GM15510 (cell line): Measurements from ENCODE around the gene ATP8B4.

Experiments
- POLR2A ChIP-seq: IDR thresholded peaks from 3 replicates; pipeline ENCODE4 v1.6.1; 2011; ENCODE audit warnings: borderline replicate concordance; ENCODE audit not compliant: insufficient read length; ENCODE audit errors: extremely low read depth

The ATP8B4 gene

GRCh38 chr15:49868348-49868747 lies 250.7 kb downstream of the ATP8B4 start:
- TF ChIP-seq POLR2A = no peak

DNA sequence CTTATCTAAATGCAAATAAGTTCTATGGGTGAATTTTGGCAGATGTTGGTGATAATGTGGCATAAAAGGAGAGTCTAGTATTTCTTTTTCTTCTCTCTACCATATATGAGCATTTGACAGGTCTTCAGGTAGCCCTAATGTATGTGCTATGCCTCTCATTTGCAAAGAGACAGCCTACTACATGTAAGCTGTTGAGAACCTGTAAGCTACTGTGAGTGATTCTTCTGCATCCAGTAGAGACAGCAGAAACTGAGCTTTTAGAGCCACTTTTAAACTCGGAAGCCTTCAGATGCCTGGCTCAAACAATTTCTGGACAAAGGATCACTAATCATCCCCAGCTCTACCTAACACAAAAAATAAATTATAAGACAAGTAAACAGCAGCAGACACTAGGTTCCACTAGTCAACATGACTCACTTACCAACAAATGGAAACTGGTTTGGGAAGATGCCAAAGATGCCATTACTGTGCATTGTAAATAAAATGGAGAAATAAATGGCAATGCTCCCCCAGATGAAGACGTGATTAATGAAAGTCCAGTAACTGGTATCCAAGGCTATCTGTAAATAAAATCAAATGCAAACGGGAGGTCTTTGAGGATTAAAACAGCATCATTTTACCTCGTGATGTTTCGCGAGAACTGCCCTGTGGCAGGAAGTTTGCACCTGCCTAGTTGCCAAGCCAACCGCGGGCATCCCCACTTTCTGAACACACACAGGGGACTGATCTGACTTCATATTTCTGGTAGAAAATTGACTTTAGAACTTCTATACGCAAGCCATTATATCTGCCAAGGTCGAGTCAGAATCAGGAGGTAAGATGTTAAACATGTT lies 252.9 kb downstream of the ATP8B4 start:
- no peak for TF ChIP-seq POLR2A

DNA sequence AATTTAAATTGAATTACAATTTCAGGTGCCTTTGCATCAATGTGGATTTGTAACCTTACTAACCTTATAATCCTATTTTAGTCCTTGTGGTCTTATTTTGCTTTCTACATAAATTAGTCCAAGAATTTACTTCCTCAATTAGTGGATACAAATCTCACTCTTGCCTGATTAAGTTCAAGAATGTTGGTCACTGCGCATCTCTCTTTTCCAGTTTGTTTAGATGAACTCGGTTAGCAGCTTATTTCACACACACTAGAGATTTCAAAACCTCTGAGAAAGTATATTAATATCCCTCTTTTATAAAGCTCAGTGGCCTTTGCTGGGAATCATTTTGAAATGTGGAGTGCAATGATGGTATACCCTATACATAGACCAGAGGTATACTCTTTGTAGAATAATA lies 254.8 kb downstream of the ATP8B4 start:
- no peak for TF ChIP-seq POLR2A

DNA sequence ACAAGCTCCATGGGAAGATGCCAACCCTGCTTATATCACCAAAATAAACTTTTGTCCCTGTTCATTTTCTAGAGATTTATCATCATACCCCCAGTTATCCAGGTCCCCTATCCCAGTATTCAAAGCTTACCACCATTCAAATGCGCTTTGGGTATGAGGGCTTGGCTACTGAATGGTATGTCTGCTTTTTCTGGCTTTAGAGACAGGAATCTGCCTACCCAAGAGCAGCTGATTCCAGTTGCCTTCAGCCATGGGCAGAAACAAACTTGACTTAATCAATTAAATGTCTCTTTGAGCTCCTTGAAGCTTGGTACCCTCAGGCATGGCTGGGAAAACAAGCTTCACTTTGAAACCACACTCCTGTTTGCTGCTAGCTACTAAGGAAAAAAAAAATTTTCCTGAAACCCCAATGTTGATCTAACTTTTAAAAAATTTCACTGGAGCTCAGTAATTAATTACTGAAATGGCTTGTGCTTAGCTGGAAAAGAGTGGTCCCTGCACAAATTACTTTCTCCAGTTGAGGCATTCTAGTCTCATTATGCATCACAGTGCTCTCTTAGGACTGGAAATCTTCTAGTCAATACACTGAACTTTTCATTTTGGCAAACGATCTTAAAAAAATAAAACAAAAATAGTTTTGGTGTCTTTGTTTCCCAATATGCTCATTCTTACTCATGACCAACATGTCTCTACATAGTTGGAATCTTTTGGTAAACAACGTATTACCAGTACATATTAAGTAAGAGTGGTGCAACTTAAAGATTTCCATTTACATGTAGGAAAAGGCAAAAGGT lies 255.4 kb downstream of the ATP8B4 start:
- no peak for TF ChIP-seq POLR2A

GRCh38 chr15:49860101-49860500 lies 258.9 kb downstream of the ATP8B4 start:
- TF ChIP-seq POLR2A = no peak

GRCh38 chr15:49857496-49858475 lies 261.2 kb downstream of the ATP8B4 start:
- TF ChIP-seq POLR2A = no peak

DNA sequence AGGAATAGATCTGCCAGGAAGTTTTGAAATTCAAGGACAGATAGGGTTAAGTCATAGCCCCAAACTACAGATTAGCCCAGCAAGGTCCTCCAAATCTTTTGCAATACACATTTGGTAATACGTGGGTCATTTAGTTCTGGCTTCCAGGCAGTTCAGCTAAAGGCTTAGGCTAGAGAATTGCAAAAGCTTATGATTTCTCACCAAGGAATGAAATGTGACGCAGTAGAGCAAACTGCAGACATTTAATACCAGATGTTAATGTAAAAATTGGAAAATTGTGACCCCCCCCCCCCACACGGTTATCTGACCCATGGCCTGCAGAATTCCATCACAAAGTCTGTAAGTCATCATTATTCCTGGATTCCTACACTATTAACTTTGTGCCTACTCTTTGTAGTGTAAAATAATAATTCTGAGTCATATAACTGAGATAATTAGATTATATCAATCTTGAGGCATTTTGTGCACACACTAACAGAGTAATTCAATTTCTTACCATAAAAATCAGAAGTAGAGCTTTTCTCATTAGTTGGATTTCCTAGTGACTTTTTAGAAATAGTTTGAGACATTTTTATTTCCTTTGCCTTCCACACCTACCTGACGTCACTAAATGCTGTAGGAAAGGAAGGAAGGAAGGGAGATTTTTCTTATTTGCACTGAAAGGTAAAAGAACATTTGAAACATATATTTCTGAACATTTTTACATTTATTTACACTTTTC lies 263.0 kb downstream of the ATP8B4 start:
- no peak for TF ChIP-seq POLR2A

GRCh38 chr15:49852756-49853155 lies 266.3 kb downstream of the ATP8B4 start:
- no peak for TF ChIP-seq POLR2A

DNA sequence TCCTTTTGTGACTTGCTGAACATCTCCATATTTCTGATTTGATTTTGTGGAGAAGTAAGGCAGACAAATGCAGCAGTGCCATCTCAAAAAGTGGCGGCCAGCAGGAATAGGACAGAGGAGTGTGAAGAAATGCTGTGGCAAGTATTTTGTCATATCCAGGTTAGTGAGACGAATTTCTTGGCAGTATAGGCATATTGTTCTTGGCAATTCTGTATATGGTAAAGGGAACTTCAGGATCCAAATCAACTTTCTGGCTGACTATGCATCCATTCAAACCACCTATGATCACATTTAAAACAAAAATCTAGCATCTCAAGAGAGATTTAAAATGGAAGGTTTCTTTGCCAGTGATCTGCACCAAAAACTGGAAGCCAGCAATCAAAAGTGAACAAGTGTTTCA lies 270.2 kb downstream of the ATP8B4 start:
- no peak for TF ChIP-seq POLR2A

DNA sequence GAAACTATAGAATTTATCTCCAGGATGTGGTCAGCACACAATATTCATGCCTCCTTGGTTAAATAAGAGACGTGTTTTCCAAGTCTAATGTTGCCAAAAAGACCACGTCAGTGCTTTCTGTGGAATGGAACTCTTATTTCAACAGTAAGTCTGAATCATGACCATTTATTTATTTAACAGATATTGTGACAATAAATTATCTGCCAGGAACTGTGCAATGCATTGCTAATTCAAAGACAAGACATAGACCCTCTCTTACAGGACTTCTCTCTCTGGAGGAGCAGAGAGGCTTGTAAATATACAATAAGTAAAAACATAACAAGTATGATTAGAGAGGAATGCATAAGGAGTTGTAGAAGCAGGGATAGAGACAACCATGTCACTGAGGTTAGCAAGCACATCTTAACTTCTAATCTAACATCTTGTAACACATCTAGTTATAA lies 270.7 kb downstream of the ATP8B4 start:
- TF ChIP-seq POLR2A = no peak

GRCh38 chr15:49847423-49848281 lies 271.4 kb downstream of the ATP8B4 start:
- TF ChIP-seq POLR2A = no peak

DNA sequence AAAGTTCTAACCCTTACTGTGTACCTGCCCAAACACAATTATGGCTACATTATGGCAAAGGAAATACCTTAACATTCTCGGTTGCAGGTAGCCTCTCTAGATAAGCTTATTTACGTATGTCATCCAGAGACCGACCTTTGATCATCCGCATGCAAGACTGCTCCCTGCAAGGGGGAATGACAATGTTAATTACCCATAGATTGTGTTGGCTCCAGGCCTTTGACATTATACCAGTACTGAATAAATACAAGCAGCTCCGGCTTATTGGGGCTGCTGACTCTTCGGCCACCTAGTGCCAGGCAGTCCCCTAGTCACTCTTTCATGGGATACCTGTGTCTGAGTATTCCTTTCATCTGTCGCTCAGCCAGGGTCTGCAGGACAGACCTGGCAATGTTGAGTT lies 274.6 kb downstream of the ATP8B4 start:
- TF ChIP-seq POLR2A = no peak

GRCh38 chr15:49843725-49844124 lies 275.3 kb downstream of the ATP8B4 start:
- no peak for TF ChIP-seq POLR2A
